BLaER1 treated with 17β-estradiol and CSF1 and Interleukin-3, amounts not matched to agents 10 nM and 100 nM (cell line): ENCODE results near the gene SH2D5.

ENCODE experiments used
- H3K27ac ChIP-seq, 11 experiments: shearing (Covaris generic); formaldehyde crosslinking; 2 replicates each; pipeline ENCODE4 v1.8.1; 2022
- H3K27me3 ChIP-seq, 11 experiments: shearing (Covaris generic); formaldehyde crosslinking; 2 replicates each; pipeline ENCODE4 v1.8.1; 2022
- H3K36me3 ChIP-seq, 11 experiments: shearing (Covaris generic); formaldehyde crosslinking; 2 replicates each; pipeline ENCODE4 v1.8.1; 2022
- H3K4me1 ChIP-seq, 10 experiments: shearing (Covaris generic); formaldehyde crosslinking; 2 replicates each; pipeline ENCODE4 v1.8.1; 2022
- H3K4me2 ChIP-seq, 11 experiments: shearing (Covaris generic); formaldehyde crosslinking; 2 replicates each; pipeline ENCODE4 v1.8.1; 2022
- H3K4me3 ChIP-seq, 10 experiments: shearing (Covaris generic); formaldehyde crosslinking; 2 replicates each; pipeline ENCODE4 v1.8.1; 2022
- H3K9ac ChIP-seq, 11 experiments: shearing (Covaris generic); formaldehyde crosslinking; 2 replicates each; pipeline ENCODE4 v1.8.1; 2022
- H3K9me3 ChIP-seq, 11 experiments: shearing (Covaris generic); formaldehyde crosslinking; replicated peaks in 1 of 11; 2 replicates each; pipeline ENCODE4 v1.8.1; 2022
- H4K20me1 ChIP-seq, 11 experiments: shearing (Covaris generic); formaldehyde crosslinking; 2 replicates each; pipeline ENCODE4 v1.8.1; 2022
- Cebpa-rat ChIP-seq, 11 experiments: shearing (Covaris generic); IDR thresholded peaks; 2 replicates each; pipeline ENCODE4 v1.8.1; 2022

The SH2D5 gene

DNA sequence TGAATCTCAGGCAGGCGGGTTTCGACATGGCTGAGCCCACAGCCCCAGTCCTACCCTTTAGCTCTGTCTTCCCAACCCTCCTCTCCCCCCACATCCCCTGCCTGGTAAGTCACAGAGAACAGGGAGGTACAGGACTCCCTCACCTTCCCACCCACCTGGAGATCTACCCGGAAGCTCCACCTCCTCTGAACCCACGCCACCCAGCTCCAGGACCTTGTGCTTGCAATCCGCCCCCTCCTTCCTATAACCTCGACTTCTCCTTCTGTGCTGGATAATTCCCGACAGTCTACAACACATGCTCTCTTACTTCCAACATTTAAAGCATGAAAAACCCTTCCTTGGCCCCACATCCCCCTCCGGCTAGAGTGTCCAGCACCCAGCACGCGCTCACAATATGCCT lies 37.0 kb downstream of the SH2D5 start:
- H3K9ac ChIP-seq: peak overlapping the region in 1 of 11 experiments; percentile 5; a peak in 1 of 22 replicates
- H3K36me3 ChIP-seq: no peaks in the 10 kb centered on the region
- H3K4me2 ChIP-seq: peak overlapping the region in 4 of 11 experiments; percentile 70 to 82 (median 78); a peak in 4 of 22 replicates
- no peak overlapping the region for H3K27ac ChIP-seq
- no peaks in the 10 kb centered on the region for H4K20me1 ChIP-seq
- H3K27me3 ChIP-seq: no peaks in the 10 kb centered on the region
- no peak for TF ChIP-seq Cebpa-rat (IDR thresholded peaks at IDR 0.05)
- no peaks in the 10 kb centered on the region for H3K9me3 ChIP-seq
- peaks cover 5 to 19% (median 12%) of the 10 kb centered on the region in 10 experiments; a peak in 16 of 20 replicates for H3K4me1 ChIP-seq
- no peak overlapping the region for H3K4me3 ChIP-seq

DNA sequence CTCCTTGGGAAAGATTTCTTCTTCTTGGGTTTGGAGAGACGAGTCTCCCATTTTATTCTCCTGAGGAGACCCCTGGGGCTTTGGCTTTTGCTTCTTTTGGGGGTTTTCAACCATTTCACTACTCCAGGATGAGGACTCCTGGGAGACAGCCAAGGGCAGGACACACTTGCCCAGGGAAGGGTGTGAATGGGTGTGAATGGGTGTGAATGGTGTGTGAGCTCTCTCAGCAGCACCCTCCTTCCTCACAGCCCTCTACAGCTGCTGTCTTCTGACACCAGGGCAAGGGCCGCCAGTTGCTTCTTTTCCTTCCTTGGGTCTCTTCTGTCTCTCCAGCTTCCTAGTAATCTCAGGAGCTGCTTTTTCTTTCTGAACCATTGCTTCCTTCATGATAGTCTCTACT lies 38.9 kb downstream of the SH2D5 start:
- TF ChIP-seq Cebpa-rat (IDR thresholded peaks at IDR 0.05): no peak
- H3K27ac ChIP-seq: no peak overlapping the region
- no peaks in the 10 kb centered on the region for H3K9me3 ChIP-seq
- H3K4me2 ChIP-seq: no peak overlapping the region
- H3K9ac ChIP-seq: no peak overlapping the region
- H3K27me3 ChIP-seq: no peaks in the 10 kb centered on the region
- H3K36me3 ChIP-seq: no peaks in the 10 kb centered on the region
- H4K20me1 ChIP-seq: no peaks in the 10 kb centered on the region
- no peak overlapping the region for H3K4me3 ChIP-seq
- peaks cover 5 to 19% (median 12%) of the 10 kb centered on the region in 10 experiments; a peak in 16 of 20 replicates for H3K4me1 ChIP-seq

DNA sequence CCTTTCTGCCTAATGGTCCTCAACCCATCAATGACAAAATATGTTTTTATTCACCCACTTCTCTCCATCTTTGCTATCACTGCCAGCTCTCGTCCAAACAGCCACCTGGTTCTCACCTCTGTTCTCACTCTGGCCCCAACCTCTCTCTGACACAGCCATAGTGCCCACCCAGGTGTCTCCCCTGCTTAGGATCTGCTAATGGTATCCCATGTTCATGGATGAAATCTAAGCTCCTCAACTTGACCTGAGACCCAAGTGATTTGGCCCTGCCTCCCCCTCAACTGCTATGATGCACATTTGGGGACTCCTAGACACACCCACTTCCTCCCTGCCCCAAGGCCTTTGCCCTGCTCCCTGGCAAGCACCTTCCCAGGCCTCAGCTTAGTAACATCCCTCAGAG lies 40.6 kb downstream of the SH2D5 start:
- Histone ChIP-seq H3K36me3 (no peaks in the 10 kb centered on the region), H3K9me3 (no peaks in the 10 kb centered on the region), H3K27me3 (no peaks in the 10 kb centered on the region), H3K9ac (no peak overlapping the region), H3K4me1 (peaks cover 0 to 14% (median 8%) of the 10 kb centered on the region in 10 experiments; a peak in 14 of 20 replicates), H3K27ac (no peak overlapping the region), H4K20me1 (no peaks in the 10 kb centered on the region), H3K4me2 (no peak overlapping the region), H3K4me3 (no peak overlapping the region)
- no peak for TF ChIP-seq Cebpa-rat (IDR thresholded peaks at IDR 0.05)

DNA sequence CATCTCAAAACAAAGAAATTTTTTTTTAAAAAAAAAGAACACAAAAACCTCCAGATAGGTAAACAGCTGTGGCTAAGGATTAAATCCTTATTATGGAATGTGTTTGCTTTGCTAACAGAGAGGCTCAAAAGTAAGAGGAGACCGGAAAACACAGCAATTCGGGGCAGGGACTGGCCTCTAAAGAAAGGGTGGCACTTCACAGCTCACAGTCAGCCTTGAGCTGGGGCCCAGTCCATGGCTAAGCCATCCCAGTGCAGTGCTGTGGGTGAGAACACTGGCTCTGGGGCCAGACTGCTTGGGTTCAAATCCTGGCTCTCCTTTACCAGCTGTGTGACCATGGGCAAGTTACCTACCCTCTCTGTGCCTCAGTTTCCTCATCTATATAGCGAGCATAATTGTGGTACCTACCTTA lies 42.9 kb downstream of the SH2D5 start:
- Histone ChIP-seq H3K4me1 (peaks cover 6 to 31% (median 18%) of the 10 kb centered on the region in 10 experiments; a peak in 19 of 20 replicates), H3K4me3 (no peak overlapping the region), H4K20me1 (no peaks in the 10 kb centered on the region; a peak in 1 of 22 replicates), H3K9me3 (no peaks in the 10 kb centered on the region), H3K4me2 (no peak overlapping the region), H3K9ac (no peak overlapping the region), H3K27ac (no peak overlapping the region), H3K27me3 (no peaks in the 10 kb centered on the region), H3K36me3 (no peaks in the 10 kb centered on the region)
- no peak for TF ChIP-seq Cebpa-rat (IDR thresholded peaks at IDR 0.05)

DNA sequence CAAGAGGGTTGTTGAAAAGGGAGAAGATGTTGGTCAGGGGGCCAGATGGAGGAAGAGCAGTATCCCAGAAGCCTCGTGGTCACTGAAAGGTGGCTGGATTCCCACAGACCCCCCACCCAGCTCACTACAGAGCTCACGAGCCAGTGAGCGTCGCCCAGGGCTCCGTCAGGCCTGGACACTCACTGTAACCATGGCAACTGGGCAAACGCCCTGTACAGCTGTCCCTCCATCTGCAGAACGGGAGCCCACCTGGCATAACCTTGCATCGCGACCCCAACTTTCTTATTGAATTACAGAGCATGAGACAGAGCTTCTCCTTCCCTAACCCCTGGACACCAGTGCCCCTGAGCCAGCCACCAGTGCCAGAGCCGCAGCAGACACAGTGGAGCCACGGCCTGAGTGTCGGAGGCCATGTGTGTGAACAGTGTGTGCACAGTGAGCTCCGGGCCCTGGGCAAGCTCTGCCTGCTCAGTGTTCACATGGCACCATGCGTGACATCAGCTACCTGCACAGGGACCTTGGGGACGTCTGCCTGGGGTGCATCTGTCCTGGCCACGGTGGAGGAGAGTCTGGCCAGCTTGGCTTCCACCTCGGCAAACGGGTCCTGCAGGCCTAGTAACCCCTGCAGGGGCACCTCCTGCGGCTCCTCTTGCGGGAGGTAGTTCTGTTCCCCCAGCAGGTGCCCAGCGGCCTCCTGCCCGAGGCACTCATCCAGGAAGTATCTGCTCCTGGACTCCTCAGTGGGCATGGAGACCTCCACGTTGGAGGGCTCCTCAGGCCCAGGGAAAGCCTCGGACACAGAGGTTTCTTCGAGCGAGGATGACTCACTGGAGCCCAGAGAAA lies 45.4 kb downstream of the SH2D5 start:
- no peaks in the 10 kb centered on the region for H3K27me3 ChIP-seq
- H3K27ac ChIP-seq: no peak overlapping the region
- H4K20me1 ChIP-seq: peaks cover 0 to 3% (median 0%) of the 10 kb centered on the region in 11 experiments; a peak in 1 of 22 replicates
- no peak overlapping the region for H3K4me2 ChIP-seq
- H3K4me1 ChIP-seq: peaks cover 22 to 45% (median 36%) of the 10 kb centered on the region in 10 experiments
- no peak overlapping the region for H3K9ac ChIP-seq
- H3K4me3 ChIP-seq: no peak overlapping the region
- no peaks in the 10 kb centered on the region for H3K36me3 ChIP-seq
- TF ChIP-seq Cebpa-rat (IDR thresholded peaks at IDR 0.05): no peak
- H3K9me3 ChIP-seq: no peaks in the 10 kb centered on the region

DNA sequence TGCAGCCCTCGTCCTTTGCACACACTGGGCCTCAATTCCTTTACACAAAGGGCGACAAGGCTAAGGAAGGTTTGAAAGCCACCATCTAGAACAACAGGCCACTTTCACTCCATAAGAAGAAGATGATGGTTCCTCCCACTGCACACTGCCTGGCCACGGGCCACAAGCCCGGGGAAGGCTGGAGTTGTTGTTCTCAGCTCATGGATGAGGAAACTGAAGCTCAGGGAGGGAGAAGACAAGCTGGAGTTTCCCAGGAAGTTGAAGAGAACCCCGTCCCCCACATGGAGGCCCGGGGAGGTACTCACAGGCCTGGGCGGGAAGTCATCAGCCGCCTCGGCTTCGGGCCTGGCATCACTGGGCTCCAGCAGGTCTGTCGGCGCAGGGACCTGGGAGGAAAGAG lies 46.8 kb downstream of the SH2D5 start:
- Histone ChIP-seq H3K4me1 (peaks cover 27 to 50% (median 43%) of the 10 kb centered on the region in 10 experiments), H3K9me3 (no peaks in the 10 kb centered on the region), H3K9ac (no peak overlapping the region), H3K36me3 (no peaks in the 10 kb centered on the region), H3K4me3 (no peak overlapping the region), H3K27ac (no peak overlapping the region), H4K20me1 (peaks cover 0 to 3% (median 0%) of the 10 kb centered on the region in 11 experiments; a peak in 1 of 22 replicates), H3K27me3 (no peaks in the 10 kb centered on the region), H3K4me2 (peak overlapping the region in 8 of 11 experiments; percentile 17 to 50 (median 33); a peak in 10 of 22 replicates)
- TF ChIP-seq Cebpa-rat (IDR thresholded peaks at IDR 0.05): no peak

DNA sequence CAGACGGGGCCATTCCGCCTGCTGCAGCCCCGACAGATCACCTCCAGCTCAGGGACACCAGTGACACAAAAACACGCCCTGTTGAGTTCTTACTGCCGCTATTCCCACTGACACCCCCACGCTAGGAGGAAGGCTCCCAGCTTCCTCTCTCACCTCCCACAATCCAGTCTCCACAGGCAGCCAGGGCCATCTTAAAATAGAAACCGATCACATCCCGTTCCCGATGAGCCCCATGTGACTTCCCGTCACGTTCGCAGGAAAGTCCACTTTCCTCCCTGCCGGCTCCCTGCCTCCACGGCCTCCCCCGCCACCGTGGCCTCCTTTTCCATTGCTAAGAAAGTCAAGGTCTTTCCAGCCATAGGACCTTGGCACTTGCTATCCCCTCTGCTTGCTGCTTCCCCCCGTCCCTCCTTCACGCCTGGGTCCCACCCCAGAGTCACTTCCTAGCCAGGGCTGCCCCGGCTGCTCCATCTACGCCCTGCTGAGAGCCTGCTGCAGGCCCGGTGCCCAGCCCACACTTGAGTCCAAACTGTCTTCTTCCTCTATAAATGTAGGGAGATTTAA lies 47.3 kb downstream of the SH2D5 start:
- TF ChIP-seq Cebpa-rat (IDR thresholded peaks at IDR 0.05): no peak
- Histone ChIP-seq H3K4me3 (no peak overlapping the region), H3K9ac (no peak overlapping the region), H3K4me2 (peak overlapping the region in 10 of 11 experiments; percentile 17 to 50 (median 31); a peak in 16 of 22 replicates), H3K27me3 (no peaks in the 10 kb centered on the region), H3K4me1 (peaks cover 27 to 51% (median 45%) of the 10 kb centered on the region in 10 experiments), H3K36me3 (no peaks in the 10 kb centered on the region), H4K20me1 (peaks cover 0 to 3% (median 0%) of the 10 kb centered on the region in 11 experiments; a peak in 1 of 22 replicates), H3K27ac (no peak overlapping the region), H3K9me3 (no peaks in the 10 kb centered on the region)

DNA sequence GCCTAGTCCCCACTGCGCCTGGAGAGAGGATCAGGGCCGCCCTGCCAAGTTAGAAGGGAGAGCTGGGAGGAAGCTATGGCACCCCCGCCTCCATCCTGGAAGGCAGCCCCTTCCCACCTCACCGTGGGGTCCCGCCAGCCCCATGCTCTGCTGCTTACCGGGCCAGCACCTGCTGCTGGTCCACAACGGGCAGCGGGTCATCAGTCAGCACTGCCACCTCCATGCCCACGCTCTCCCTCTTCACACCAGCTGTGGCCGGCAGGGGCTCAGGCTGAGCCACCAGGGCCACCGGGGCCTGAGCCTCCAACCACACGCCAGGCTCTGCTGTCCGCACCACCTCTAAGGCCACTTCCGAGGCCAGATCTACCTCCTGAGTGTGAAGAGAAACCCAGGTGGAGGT lies 47.9 kb downstream of the SH2D5 start:
- Histone ChIP-seq H3K36me3 (no peaks in the 10 kb centered on the region), H3K4me1 (peaks cover 27 to 57% (median 49%) of the 10 kb centered on the region in 10 experiments), H4K20me1 (peaks cover 0 to 3% (median 0%) of the 10 kb centered on the region in 11 experiments; a peak in 1 of 22 replicates), H3K4me3 (no peak overlapping the region), H3K9ac (no peak overlapping the region), H3K27ac (peak overlapping the region in 2 of 11 experiments; percentile 2 to 8; a peak in 2 of 22 replicates), H3K27me3 (no peaks in the 10 kb centered on the region), H3K9me3 (no peaks in the 10 kb centered on the region), H3K4me2 (peak overlapping the region in 9 of 11 experiments; percentile 17 to 50 (median 29); a peak in 9 of 22 replicates)
- TF ChIP-seq Cebpa-rat (IDR thresholded peaks at IDR 0.05): no peak

DNA sequence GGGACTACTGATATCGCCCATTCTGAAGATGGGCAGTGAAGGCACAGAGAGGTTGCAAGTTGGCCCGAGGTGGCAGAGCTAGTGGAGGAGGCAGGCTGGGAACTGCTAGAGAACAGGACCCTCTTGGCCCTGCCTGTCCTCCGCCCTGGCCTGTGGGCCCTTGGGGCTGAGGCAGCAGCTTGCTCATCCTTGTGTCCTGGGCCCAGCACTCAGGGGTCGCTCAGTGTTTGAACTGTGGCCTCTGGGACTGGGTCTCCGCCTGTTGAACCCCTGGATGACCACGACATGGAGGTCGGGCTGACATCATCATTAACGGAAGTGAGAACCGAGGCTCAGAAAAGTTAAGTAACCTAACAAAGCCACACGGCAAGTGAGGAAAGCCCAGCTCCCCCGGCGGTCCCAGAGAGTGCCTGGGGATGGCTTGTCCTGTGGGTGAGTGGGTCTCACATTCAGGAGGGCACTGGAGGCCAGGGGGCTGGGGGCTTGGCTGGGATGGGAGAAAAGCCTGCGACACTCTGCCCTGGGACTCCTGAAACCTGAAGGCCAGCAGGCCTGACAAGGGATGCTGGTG lies 48.4 kb downstream of the SH2D5 start:
- peak overlapping the region in 2 of 11 experiments; percentile 2 to 8; a peak in 2 of 22 replicates for H3K27ac ChIP-seq
- no peaks in the 10 kb centered on the region for H3K36me3 ChIP-seq
- H3K9ac ChIP-seq: no peak overlapping the region
- no peaks in the 10 kb centered on the region for H3K27me3 ChIP-seq
- H3K4me2 ChIP-seq: peak overlapping the region in 6 of 11 experiments; percentile 48 to 84 (median 75); a peak in 7 of 22 replicates
- H3K4me3 ChIP-seq: no peak overlapping the region
- no peaks in the 10 kb centered on the region for H3K9me3 ChIP-seq
- H3K4me1 ChIP-seq: peaks cover 32 to 62% (median 55%) of the 10 kb centered on the region in 10 experiments
- H4K20me1 ChIP-seq: peaks cover 0 to 3% (median 0%) of the 10 kb centered on the region in 11 experiments; a peak in 1 of 22 replicates
- no peak for TF ChIP-seq Cebpa-rat (IDR thresholded peaks at IDR 0.05)
